Retinal pigment epithelial cell (primary cell): ENCODE data around the gene TMEM147.

Experiments used
- DNase-seq: peaks from one replicate; pipeline ENCODE4 v3.0.0-alpha.2; 2010; ENCODE audit warnings: low read depth
- H3K4me3 ChIP-seq: 2 replicates; pipeline ENCODE4 v1.5.1; 2011; ENCODE audit warnings: mild to moderate bottlenecking, low read length, control low read depth, moderate library complexity
- CTCF ChIP-seq: conservative IDR thresholded peaks from 2 replicates; pipeline ENCODE4 v1.5.1; 2011; ENCODE audit warnings: low read depth, low read length, control low read depth, inconsistent platforms

The TMEM147 gene

GRCh38 chr19:35540356-35540927, 5.0 kb upstream of the TMEM147 start:
- no peak for DNase-seq
- H3K4me3 ChIP-seq: no peak overlapping the region
- no peak for TF ChIP-seq CTCF

GRCh38 chr19:35542209-35542608, 3.2 kb upstream of the TMEM147 start:
- no peak overlapping the region for H3K4me3 ChIP-seq
- DNase-seq: no peak
- TF ChIP-seq CTCF: no peak

- no peak for TF ChIP-seq CTCF
- no peak overlapping the region for H3K4me3 ChIP-seq
- no peak for DNase-seq
Measured at GRCh38 chr19:35543280-35544109, 1.9 kb upstream of the TMEM147 start.

GRCh38 chr19:35544110-35544802, 1.2 kb upstream of the TMEM147 start:
- DNase-seq: no peak
- H3K4me3 ChIP-seq: peak overlapping the region; percentile 91
- TF ChIP-seq CTCF: no peak

- H3K4me3 ChIP-seq: peak overlapping the region; percentile 91
- no peak for DNase-seq
- no peak for TF ChIP-seq CTCF
Measured at GRCh38 chr19:35545855-35546381, 492 bp downstream of the TMEM147 start.

- TF ChIP-seq CTCF: no peak
- peak overlapping the region; percentile 91 for H3K4me3 ChIP-seq
- no peak for DNase-seq
Measured at GRCh38 chr19:35546532-35546931, 1.1 kb downstream of the TMEM147 start.
